CD4-positive, alpha-beta T cell (primary cell): ENCODE measurements around the gene CDYL. TPM values are rescaled to one million over a fixed set of nuclear protein-coding genes. Genes with fewer than 3 reads are reported as not detected.

Experiments used
- ATAC-seq: fragments of 200-7000 bp; cut with Tn5 transposase; one replicate; pipeline ENCODE4 v1.10.0; 2022; ENCODE audit warnings: mild to moderate bottlenecking; ENCODE audit not compliant: poor library complexity
- CTCF ChIA-PET: fragments of 350-600 bp; sonication (Branson Sonifier 250); formaldehyde crosslinking; loops from one replicate; lab custom pipeline; 2021; ENCODE audit warnings: antibody characterized with exemption, inconsistent platforms; lab: Charles Lee
- POLR2A ChIA-PET: fragments of 350-600 bp; sonication (Branson Sonifier 250); formaldehyde crosslinking; loops from one replicate; lab custom pipeline; 2021; ENCODE audit warnings: antibody characterized with exemption, inconsistent platforms; lab: Charles Lee
- DNase-seq, 14 experiments: peaks; one replicate each; pipeline ENCODE4 v3.0.0-alpha.2; 2013 to 2020; ENCODE audit warnings: mixed read lengths in 2 of 14
- H3K27ac ChIP-seq, 2 donors: one replicate each; pipeline versions ENCODE4 v1.5.1 to v1.7.0; 2013; ENCODE audit warnings: low read length in 2 of 2, low read depth in 1 of 2, mild to moderate bottlenecking in 1 of 2
- H3K27me3 ChIP-seq, 2 experiments: 1 replicate in 1 of 2; 2 replicates in 1 of 2; pipeline versions ENCODE4 v1.6.1 to v1.7.0; 2013; ENCODE audit warnings: low read length in 2 of 2, control low read depth in 1 of 2, mild to moderate bottlenecking in 1 of 2, moderate library complexity in 1 of 2; ENCODE audit not compliant: insufficient read depth in 2 of 2, control insufficient read depth in 1 of 2
- H3K36me3 ChIP-seq: one replicate; pipeline ENCODE4 v1.6.1; 2013; ENCODE audit warnings: low read length, control low read depth; ENCODE audit not compliant: insufficient read depth
- H3K4me1 ChIP-seq: one replicate; pipeline ENCODE4 v1.6.1; 2013; ENCODE audit warnings: low read length, control low read depth; ENCODE audit not compliant: insufficient read depth
- H3K4me3 ChIP-seq: one replicate; pipeline ENCODE4 v1.5.1; 2013; ENCODE audit warnings: mild to moderate bottlenecking, low read length, moderate library complexity
- H3K9me3 ChIP-seq, 2 experiments: 1 replicate in 1 of 2; 2 replicates in 1 of 2; pipeline versions ENCODE4 v1.6.1 to v1.7.0; 2013; ENCODE audit warnings: low read length in 2 of 2, mild to moderate bottlenecking in 2 of 2, control low read depth in 1 of 2, moderate library complexity in 1 of 2; ENCODE audit not compliant: control insufficient read depth in 1 of 2, insufficient read depth in 1 of 2
- H3K27ac Mint-ChIP-seq: one replicate; pipeline ENCODE4 v1.8.0; 2020; ENCODE audit warnings: mixed read lengths
- H3K27me3 Mint-ChIP-seq: one replicate; pipeline ENCODE4 v1.8.0; 2021; ENCODE audit warnings: mixed read lengths
- H3K36me3 Mint-ChIP-seq: one replicate; pipeline ENCODE4 v1.8.0; 2021; ENCODE audit warnings: low read depth, mixed read lengths
- H3K4me1 Mint-ChIP-seq: one replicate; pipeline ENCODE4 v1.8.0; 2021; ENCODE audit warnings: low read depth, mixed read lengths
- H3K4me3 Mint-ChIP-seq: one replicate; pipeline ENCODE4 v1.8.0; 2020; ENCODE audit warnings: mild to moderate bottlenecking, mixed read lengths
- H3K9me3 Mint-ChIP-seq: one replicate; pipeline ENCODE4 v1.8.0; 2020; ENCODE audit warnings: mixed read lengths
- intact Hi-C, 2 experiments: fragments of 100-400 bp; cut with DNase I in 1 of 2; cut with micrococcal nuclease in 1 of 2; formaldehyde crosslinking; loops; one replicate each; pipeline versions ENCODE4 v1.15.1 to v1.9.0; 2023 to 2025; cut with DNase I, micrococcal nuclease
- total RNA-seq, 174 experiments: library from RNA in 2 of 174; stranded (reverse) in 2 of 174; gene quantifications; one replicate each; pipeline ENCODE4 v1.2.3 and lab custom pipeline; 2021 to 2026
- TF ChIP-seq, protein P1 (sequence below): fragments of 200-600 bp; IDR thresholded peaks from one replicate; pipeline ENCODE4 v1.8.0; 2022; ENCODE audit warnings: antibody characterized with exemption, mild to moderate bottlenecking

Gene CDYL
- total RNA-seq, 2 experiments from 2014 or later = 23.8 to 23.9 TPM

DNA sequence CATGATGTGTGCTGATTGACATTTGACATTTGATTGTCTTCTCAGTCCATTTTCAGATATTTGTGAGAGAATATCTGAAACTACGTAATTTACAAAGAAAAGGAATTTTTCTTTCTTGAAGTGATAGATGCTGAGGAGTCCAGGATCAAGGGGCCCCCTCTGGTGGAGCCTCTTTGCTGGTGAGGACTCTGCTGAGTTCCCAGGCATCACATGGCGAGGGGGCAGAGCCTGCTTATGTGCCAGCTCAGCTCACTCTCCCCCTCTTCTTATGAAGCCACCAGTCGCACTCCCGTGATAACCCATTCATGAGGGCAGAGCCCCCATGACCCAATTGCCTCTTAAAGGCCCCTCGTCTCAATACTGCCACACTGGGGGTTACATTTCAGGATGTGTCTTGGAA lies 136.4 kb downstream of the CDYL start:
- H3K27ac ChIP-seq = no peak overlapping the region
- Mint-ChIP-seq H3K36me3 (peaks cover 28% of the 10 kb centered on the region), H3K9me3 (no peaks in the 10 kb centered on the region), H3K27ac (no peak overlapping the region), H3K4me3 (no peak overlapping the region), H3K4me1 (peaks cover 63% of the 10 kb centered on the region), H3K27me3 (no peaks in the 10 kb centered on the region)
- H3K4me1 ChIP-seq = peaks cover 9% of the 10 kb centered on the region
- intact Hi-C loops = no loop called here
- CTCF ChIA-PET = no interaction called here
- DNase-seq (no peak), ATAC-seq (no peak)
- TF ChIP-seq, protein P1, sequence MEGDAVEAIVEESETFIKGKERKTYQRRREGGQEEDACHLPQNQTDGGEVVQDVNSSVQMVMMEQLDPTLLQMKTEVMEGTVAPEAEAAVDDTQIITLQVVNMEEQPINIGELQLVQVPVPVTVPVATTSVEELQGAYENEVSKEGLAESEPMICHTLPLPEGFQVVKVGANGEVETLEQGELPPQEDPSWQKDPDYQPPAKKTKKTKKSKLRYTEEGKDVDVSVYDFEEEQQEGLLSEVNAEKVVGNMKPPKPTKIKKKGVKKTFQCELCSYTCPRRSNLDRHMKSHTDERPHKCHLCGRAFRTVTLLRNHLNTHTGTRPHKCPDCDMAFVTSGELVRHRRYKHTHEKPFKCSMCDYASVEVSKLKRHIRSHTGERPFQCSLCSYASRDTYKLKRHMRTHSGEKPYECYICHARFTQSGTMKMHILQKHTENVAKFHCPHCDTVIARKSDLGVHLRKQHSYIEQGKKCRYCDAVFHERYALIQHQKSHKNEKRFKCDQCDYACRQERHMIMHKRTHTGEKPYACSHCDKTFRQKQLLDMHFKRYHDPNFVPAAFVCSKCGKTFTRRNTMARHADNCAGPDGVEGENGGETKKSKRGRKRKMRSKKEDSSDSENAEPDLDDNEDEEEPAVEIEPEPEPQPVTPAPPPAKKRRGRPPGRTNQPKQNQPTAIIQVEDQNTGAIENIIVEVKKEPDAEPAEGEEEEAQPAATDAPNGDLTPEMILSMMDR = no peak
- peaks cover 7% of the 10 kb centered on the region for H3K36me3 ChIP-seq
- POLR2A ChIA-PET = no interaction called here
- no peak overlapping the region for H3K4me3 ChIP-seq
- H3K9me3 ChIP-seq = no peaks in the 10 kb centered on the region
- H3K27me3 ChIP-seq = no peaks in the 10 kb centered on the region

DNA sequence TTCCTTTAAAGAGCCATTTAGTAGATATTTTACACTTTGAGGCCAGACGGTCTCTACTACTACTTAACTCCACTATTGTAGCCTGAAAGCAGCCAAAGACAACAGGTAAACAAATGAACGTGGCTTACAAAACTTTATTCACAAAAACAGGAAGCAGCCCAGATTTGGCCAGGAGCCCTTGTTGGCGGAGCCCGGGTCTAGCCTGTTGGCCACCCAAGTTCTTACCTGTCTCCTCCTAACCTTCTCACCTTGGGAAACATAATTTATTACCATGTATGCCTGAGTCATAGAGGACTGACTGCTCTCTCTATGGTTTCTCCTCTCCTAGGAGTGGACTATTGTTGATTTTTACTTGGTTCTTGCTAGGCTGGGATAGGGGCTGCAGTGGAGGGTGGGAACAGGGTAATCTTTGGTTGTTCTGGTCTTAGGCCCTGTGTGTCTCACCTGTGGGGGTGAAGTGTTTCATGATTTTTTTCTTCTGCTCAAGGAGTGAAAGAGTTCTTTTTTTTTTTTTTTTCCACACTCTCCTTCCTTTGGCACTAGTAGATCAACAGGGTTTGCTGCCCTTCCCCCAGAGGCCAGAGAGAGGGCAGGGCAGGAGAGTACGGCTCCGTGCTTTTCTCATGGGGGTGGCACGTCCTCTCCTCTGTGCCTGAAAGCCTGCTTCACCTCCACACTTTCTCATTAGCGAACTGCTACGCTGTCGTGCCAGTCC lies 137.7 kb downstream of the CDYL start:
- Mint-ChIP-seq H3K36me3 (peaks cover 16% of the 10 kb centered on the region), H3K4me3 (no peak overlapping the region), H3K9me3 (no peaks in the 10 kb centered on the region), H3K27ac (no peak overlapping the region), H3K4me1 (peaks cover 61% of the 10 kb centered on the region), H3K27me3 (no peaks in the 10 kb centered on the region)
- no peak overlapping the region for H3K27ac ChIP-seq
- H3K4me1 ChIP-seq = peaks cover 6% of the 10 kb centered on the region
- CTCF ChIA-PET = no interaction called here
- H3K4me3 ChIP-seq = no peak overlapping the region
- TF ChIP-seq, protein P1 = no peak
- H3K36me3 ChIP-seq = peaks cover 2% of the 10 kb centered on the region
- DNase-seq (no peak), ATAC-seq (no peak)
- H3K9me3 ChIP-seq = no peaks in the 10 kb centered on the region
- no peaks in the 10 kb centered on the region for H3K27me3 ChIP-seq
- intact Hi-C loops = no loop called here
- POLR2A ChIA-PET = no interaction called here

DNA sequence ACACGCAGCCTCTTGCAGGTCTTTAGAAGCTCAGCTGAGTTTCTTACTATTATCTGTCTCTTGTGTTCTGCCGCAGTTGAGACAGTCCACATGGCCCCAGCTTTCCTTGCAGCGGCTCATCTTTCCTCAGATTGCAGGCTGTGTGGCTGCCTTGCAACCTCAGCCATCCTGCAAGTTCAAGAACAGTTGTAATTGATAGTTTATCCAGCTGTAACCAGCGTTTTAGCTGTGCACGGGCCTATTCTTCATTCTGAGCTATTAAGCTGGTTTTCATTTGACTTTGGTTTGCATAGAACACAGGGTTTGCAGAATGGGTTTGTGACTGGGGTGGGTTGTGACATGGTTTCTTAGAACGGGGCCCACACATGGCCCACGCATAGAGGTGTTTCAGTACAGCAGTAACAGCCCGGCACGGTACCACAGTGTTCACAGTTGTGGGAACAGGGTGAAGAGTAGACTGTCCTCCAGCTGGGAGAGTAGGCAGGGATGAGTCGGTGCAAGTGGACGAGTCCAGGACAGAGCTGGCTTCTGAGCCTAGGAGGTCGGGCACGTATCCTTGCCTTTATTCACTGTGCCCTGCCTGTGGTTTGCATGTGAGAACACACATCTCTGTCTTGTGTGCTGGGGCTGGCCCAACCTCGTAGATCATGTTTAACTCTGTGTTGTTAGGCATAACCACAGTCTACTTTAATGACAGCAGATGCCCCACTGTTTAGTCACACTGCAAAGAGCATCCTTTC lies 138.4 kb downstream of the CDYL start:
- H3K9me3 ChIP-seq = no peaks in the 10 kb centered on the region
- H3K4me3 Mint-ChIP-seq = no peak overlapping the region
- H3K36me3 ChIP-seq = no peaks in the 10 kb centered on the region
- no peaks in the 10 kb centered on the region for H3K27me3 Mint-ChIP-seq
- DNase-seq = peak in 1 of 14 experiments; percentile 25
- H3K27me3 ChIP-seq = no peaks in the 10 kb centered on the region
- ChIA-PET CTCF (no interaction called here), POLR2A (no interaction called here)
- no peak for ATAC-seq
- H3K27ac Mint-ChIP-seq = no peak overlapping the region
- peaks cover 10% of the 10 kb centered on the region for H3K36me3 Mint-ChIP-seq
- H3K4me3 ChIP-seq = no peak overlapping the region
- H3K4me1 ChIP-seq = peaks cover 6% of the 10 kb centered on the region
- H3K27ac ChIP-seq = no peak overlapping the region
- H3K4me1 Mint-ChIP-seq = peaks cover 63% of the 10 kb centered on the region
- intact Hi-C loops = no loop called here
- no peaks in the 10 kb centered on the region for H3K9me3 Mint-ChIP-seq
- TF ChIP-seq, protein P1 = no peak
